Fibroblast of skin of left biceps (primary cell): ENCODE measurements around the gene NPC1L1.
"Not testable (repeated sequence)": the region's sequence is repeated elsewhere in the genome, so short reads cannot be mapped to it uniquely, and the experiment has no call there.

ENCODE experiments used
- DNase-seq, 2 experiments: peaks; one replicate each; pipeline ENCODE4 v3.0.0-alpha.2; 2013; ENCODE audit warnings: low read depth in 2 of 2

The NPC1L1 gene

GRCh38 chr7:44506592-44507288, 34.4 kb downstream of the NPC1L1 start:
- DNase-seq: not testable (repeated sequence)

GRCh38 chr7:44505595-44505994, 35.5 kb downstream of the NPC1L1 start:
- DNase-seq: no peak

DNA sequence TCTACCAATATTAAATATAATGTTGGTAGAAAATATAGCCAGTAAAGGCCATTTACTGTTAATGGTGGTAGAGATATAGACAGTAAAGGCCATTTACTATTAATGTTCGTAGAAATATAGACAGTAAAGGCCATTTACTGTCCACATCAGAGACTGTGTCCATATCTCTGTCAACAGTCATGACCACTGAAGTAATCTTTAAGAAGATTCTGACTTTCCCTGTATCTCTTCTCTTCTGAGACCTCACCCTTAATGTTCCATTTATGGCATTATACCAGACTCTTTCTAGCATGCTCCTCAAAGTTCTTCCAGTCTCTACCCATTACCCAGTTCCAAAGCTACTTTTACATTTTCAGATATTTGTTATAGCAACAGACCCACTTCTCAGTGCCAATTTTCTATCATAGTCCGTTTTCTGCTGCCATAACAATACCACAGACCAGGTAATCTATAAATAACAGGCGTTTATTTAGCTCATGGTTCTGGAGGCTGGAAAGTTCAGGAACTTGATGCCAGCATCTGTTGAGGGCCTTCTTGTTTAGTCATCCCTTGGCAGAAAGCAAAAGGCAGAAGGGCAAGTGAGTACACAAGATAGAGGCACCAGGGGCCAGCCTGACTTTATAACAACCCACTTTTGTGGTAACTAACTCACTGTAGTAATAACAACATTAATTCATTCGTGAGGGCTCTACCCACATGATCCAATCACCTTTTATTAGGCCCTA, 42.7 kb downstream of the NPC1L1 start:
- no peak for DNase-seq

- no peak for DNase-seq
These were observed 43.7 kb downstream of the NPC1L1 start for GRCh38 chr7:44497155-44498027.

DNA sequence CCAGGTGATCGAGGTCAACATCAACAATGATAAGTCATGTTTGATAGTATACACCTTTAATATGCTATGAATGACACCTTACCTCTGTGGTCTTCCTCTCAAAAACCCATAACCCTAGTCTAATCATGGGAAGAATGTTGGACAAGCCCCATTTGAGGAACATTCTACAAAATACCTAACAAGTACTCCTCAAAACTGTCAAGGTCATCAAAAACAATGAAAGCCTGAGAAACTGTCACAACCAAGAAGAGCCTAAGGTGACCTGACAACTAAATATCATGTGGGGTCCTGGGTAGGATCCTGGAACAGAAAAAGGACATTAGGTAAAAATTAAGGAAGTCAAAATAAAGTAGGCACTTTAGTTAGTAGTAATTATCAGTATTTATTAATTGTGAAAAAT, 44.7 kb downstream of the NPC1L1 start:
- DNase-seq: no peak

DNA sequence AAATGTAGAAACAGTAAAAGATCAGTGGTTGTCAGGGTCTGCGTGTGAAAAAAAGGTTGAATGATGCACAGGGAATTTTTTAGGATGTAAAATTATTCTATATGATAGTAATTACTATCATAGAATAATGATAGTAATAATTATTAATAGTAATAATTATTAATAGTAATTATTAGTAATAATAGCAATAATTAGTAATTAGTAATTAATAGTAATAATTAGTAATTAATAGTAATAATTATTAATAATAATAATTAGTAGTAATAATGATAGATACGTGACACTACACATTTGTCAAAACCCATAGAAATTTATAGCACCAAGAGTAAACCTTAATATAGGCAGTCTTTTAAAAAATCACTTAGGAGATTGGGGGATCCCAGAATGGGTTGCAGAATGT, 46.2 kb downstream of the NPC1L1 start:
- DNase-seq: no peak

- no peak for DNase-seq
These were observed 49.9 kb downstream of the NPC1L1 start for GRCh38 chr7:44491229-44491628.

DNA sequence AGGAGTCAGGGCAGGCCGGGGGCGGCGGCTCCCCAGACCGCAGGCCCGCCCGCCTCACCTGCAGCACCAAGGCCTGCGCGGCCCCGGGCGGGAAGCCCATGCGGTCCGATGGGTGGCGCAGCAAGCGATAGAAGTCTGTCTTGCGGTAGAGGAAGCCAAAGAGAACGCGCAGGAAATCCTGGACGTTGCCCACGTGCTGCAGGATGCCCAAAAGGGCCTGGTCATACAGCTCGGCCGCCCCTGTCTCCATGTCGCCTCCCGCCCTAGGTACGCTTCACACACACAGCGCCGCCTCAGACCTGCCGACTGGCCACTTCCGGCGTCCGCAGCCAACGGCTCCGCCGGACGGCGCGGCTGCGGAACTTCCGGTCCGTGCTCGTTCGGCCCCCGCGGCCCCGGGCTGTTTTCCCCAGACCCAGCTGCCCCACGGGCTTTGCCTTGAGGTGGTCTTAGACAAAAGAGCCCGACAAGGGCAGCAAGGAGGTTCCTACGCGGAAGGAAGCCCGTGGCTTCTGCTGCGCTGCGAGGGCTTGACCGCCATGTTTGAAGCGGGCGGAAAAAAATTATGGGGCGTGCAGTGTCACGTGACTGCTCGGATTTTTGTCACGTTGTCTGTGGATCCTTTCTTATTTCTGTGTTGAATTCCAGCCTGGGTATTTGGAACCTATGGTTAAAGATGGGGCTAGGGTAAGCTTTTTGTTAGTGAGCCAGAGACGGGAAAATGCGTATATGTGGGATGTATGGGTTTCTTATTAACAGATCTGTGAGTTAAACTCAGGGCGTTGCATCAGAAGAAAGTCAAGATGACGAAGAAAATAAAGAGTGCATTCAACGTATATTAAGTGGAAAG, 50.6 kb downstream of the NPC1L1 start, which contains the start of gene NUDCD3:
Gene NUDCD3 (minus strand): TSS at position 308 of the 850 bp plus-strand sequence. CDS start 58 bp downstream, at position 250.
- DNase-seq: peak; percentile 60 to 67

DNA sequence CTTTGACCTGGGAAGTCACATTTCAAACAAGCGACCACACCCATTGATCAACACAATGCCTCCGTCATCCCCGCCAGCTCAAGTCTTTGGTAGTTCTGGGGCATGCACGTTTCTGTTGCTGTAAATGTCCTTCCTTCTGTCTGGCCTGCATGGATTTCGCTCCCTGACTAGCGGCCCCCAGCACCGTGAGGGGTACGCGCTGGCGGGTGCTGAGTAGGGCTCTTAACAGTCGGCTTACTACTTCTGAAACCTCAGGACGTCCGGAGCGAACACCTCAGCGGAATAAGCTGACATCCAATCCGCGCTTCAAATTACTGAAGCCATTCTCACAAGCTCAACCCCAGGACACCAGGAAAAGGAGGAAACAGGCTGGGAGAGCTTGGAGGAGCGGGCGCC, 51.2 kb downstream of the NPC1L1 start:
- no peak for DNase-seq

DNA sequence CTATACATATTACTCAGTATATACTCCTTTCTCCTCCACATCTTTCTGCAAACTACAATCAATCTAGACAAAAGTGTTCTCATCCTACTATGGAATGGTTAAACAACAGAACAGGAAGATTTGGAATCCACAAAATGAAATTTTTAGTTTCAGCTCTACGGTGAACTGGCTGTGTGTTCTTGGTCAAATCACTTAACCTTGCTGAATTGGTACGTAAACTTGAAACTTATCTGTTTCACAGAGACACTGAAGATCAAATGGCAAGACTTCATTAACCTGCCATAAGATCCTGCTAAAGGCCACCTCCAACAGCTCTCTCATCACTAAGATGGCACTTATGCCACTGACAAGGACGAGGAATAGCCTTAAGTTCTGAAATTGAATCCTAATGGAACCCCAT, 52.2 kb downstream of the NPC1L1 start:
- no peak for DNase-seq

- DNase-seq: no peak
These were observed 54.4 kb downstream of the NPC1L1 start for GRCh38 chr7:44486693-44487092.

DNA sequence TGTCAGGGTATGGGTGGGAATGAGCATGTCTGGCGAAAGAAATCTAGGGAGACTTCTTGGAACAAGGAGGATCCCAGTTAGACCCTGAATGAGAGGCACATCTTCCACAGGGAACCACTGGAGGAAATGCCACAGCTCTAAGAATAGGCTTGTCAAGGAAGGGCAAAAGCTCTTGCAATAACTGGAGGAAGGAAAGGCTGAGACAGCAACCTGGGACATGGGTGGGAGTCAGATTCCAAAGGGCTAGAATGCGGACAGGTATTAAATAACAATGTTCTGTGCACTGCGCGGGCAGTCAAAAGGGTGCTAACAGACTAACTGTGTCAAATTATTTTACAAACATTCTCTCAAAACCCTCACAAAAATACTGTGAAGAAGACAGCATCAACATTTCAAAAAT, 55.1 kb downstream of the NPC1L1 start:
- no peak for DNase-seq

DNA sequence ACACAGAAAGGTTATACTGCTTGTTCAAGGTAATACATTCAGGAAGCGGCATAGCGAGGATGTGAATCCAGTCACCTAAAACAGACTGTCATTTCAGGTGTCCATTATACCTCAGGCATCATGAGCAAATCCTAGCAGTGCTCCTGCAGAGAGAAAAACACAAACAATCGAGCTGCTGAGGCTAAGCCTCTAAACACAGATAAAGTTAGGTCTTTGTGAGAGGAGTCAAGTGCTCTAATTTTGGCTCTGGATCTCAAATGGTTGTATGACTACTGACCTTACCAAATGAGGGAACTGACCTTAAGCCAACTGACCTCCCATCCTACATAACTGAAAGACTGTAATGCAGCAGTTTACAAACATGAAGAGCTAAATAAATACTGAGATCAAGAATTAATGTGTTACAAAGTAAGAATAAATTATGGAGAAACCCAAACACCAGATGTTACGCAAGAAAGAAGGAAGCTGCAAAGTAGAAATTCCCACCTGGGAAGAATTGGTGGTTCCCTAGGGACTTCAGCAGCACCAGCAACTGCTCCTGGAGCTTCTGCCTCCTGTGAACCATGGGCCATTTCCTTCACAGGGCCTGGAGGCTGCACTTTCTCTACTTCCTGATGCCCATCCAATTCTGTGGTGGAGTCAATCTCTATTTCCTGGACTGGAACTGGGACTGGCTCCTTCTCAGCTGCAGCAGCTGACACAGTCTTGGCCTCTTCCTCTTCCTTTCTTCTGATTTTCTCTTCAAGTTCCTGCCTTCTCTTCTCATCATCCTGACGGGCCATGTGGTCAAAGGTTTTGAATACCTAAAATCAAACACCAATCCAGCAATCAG, 56.4 kb downstream of the NPC1L1 start:
- DNase-seq: no peak

DNA sequence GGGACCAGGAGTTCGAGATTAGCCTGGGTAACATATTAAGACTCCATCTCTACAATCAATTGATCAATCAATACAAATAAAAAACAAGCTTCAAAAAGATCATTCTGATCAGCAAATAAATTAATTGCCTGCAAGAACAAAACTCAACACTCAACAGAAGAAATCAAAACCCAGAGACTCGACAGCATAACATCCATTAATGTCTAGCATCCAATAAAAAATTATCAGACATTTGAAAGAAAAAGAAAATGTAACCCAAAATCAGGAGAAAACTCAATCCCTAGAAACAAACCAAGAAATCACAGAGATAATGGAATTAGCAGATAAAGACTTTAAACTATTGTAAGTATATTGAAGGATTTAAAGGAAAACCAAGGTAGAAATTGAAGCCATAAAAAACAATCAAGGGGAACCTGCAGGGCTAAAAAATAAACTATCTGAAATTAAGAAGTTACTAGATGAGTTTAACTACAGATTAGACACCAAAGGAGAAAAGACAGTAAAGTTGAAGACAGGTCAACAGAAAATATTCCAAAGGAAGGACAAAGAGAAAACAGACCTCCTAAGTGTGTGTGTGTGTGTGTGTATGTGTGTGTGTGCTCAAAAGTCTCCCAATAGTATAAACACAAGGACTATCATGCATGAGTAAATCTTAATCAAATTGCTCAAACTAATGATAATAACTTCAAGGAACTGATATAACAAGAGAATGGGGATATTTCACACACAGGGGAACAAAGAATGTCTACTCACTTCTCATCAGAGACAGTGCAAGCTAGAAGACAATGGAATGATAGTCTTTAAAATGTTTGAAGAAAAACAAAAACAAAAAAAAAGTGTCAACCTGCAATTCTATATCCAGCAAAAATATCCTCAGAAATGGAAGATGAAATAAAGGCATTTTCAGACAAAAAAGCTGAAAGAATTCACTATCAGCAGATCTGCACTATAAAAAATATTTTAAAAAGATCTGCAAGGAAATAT, 58.3 kb downstream of the NPC1L1 start:
- no peak for DNase-seq

DNA sequence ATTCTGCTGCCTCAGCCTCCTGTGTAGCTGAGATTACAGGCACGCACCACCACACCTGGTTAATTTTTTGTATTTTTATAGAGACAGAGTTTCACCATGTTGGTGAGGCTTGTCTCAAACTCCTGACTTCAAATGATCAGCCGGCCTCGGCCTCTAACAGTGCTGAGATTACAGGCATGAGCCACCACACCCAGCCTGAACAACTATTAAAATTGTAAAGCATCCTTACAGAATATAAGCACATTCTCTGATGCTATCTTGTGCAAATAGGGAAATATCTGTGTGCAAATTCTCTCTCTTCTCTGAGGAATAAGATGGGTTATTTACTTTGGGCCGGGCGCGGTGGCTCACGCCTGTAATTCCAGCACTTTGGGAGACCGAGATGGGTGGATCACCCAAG, 63.2 kb downstream of the NPC1L1 start:
- no peak for DNase-seq

DNA sequence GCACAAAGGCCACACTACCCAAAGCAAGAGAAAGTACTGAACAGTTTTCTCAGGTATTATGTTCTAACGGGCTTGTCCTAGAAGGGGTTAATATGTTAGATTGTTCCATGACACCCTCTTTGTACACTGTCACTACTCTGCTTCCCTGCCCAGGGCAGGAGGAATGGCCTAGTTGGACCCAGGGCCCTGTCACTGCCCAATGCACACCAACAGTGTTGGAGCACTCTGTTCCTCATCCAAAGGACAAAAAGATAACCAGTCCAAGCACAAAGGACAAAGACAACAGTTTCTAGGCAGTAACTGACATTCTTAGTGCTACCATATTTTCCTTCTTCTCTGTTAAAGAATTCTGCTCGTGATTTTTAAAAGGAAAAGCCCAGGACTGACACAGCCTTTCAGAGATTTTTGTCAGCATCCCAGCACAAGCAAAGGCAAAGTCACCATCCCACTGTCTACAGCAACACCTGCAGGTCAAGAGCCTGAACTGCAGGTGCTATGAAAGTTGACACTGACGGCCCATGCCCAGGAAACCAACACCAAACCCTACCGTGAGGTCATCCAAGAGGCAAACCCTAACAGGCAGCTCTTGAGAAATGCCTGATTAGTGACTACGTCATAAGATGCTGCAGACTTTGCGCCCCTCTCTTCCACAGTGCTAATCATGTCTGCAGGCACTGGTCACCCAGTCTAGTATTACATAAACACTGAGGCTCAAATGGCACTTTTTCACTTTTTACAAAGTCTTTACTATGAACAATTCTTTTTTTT, 63.9 kb downstream of the NPC1L1 start:
- DNase-seq: peak; percentile 26

- DNase-seq: no peak
These were observed 64.8 kb downstream of the NPC1L1 start for GRCh38 chr7:44476313-44476712.

- no peak for DNase-seq
These were observed 67.8 kb downstream of the NPC1L1 start for GRCh38 chr7:44473295-44473694.

DNA sequence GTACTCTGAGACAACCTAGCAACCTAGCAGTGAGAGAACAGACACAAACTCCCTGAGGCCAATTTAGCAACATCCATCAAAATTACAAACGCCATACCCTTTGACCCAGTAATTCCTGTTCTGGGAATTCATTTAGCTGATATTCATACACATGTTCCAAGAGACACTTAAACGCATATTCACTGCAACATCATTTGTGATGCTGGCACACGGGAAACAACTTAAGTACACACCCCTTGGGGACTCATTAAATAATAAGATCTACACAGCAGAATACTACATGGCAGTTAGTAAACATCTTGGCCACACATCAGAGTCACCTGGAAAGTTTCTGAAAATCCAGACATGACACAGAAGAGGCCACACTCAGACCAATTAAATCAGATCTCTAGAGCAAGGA, 68.3 kb downstream of the NPC1L1 start:
- DNase-seq: no peak
